K562 (cell line): ENCODE measurements around the gene SORT1. TPM values are rescaled to one million over a fixed set of nuclear protein-coding genes. Genes with fewer than 3 reads are reported as not detected.
A peak's percentile ranks its signal among the peaks of the same experiment; 100 is the strongest.

Experiments used
- COPS2 ChIP-seq: fragments of 450-650 bp; conservative IDR thresholded peaks from 2 replicates; pipeline ENCODE4 v1.6.1; 2016; ENCODE audit warnings: mild to moderate bottlenecking, moderate library complexity
- FOXM1 ChIP-seq, 2 experiments: fragments of 450-650 bp in 1 of 2; sonication (generic) in 1 of 2; formaldehyde crosslinking in 1 of 2; IDR thresholded peaks; 2 replicates each; pipeline versions ENCODE4 v1.6.1 to v1.9.0; 2017 to 2022; ENCODE audit warnings: low read depth in 2 of 2, mild to moderate bottlenecking in 2 of 2, missing genetic modification reagents in 1 of 2, moderate library complexity in 1 of 2
- LARP7 ChIP-seq: fragments of 450-650 bp; IDR thresholded peaks from 2 replicates; pipeline ENCODE4 v1.6.1; 2016
- NR2C1 ChIP-seq, 2 experiments: fragments of 450-650 bp; IDR thresholded peaks; 2 replicates each; pipeline ENCODE4 v1.6.1; 2017; ENCODE audit warnings: mild to moderate bottlenecking in 2 of 2, antibody characterized with exemption in 1 of 2, inconsistent platforms in 1 of 2, missing compliant biosample characterization in 1 of 2, missing genetic modification characterization in 1 of 2
- NR4A1 ChIP-seq, 2 experiments: fragments of 250-450 bp in 1 of 2; fragments of 450-650 bp in 1 of 2; sonication (Bioruptor Pico) in 1 of 2; IDR thresholded peaks; 2 replicates each; pipeline versions ENCODE4 v1.4.0 to v1.6.1; 2016 to 2020; ENCODE audit warnings: mild to moderate bottlenecking in 2 of 2, missing compliant biosample characterization in 1 of 2, missing genetic modification characterization in 1 of 2, moderate library complexity in 1 of 2
- SETDB1 ChIP-seq: IDR thresholded peaks from one replicate; pipeline ENCODE4 v1.6.1; 2012; ENCODE audit warnings: low read length, control low read depth, inconsistent platforms
- SIX5 ChIP-seq, 2 experiments: IDR thresholded peaks; 2 replicates each; pipeline ENCODE4 v1.6.1; 2011; ENCODE audit warnings: low read length in 2 of 2, borderline replicate concordance in 1 of 2, low read depth in 1 of 2, mild to moderate bottlenecking in 1 of 2, moderate library complexity in 1 of 2; ENCODE audit not compliant: insufficient read depth in 1 of 2
- polyA plus RNA-seq, 8 experiments: library from polyadenylated mRNA; depleted of rRNA in 4 of 8; stranded (reverse) in 5 of 8; unstranded in 3 of 8; fragments of >200 nt; fragmentation: Nextera tagmentation in 2 of 8; fragmentation: Illumina TruSeq in 1 of 8; extraction: Ambion mirVana in 2 of 8; extraction: Trizol in 1 of 8; gene quantifications; 2 replicates each; pipeline versions ENCODE4 v1.2.1 to v1.2.3, GENCODE V29; 2011 to 2014; ENCODE audit warnings: inconsistent platforms in 1 of 8, missing spikeins in 1 of 8
- total RNA-seq, 7 experiments: library from RNA; depleted of rRNA in 6 of 7; stranded (reverse); fragments of >200 nt in 6 of 7; fragmentation: Illumina TruSeq in 2 of 7; extraction: Trizol in 2 of 7; gene quantifications; 2 replicates each; pipeline versions ENCODE4 v1.2.1 to v1.2.3, GENCODE V29; 2011 to 2021; ENCODE audit warnings: low replicate concordance in 1 of 7
- TF ChIP-seq, protein P1 (sequence below), 2 experiments: IDR thresholded peaks in 1 of 2; conservative IDR thresholded peaks in 1 of 2; 2 replicates each; pipeline ENCODE4 v1.6.1; 2016; ENCODE audit warnings: low read depth in 2 of 2, mild to moderate bottlenecking in 1 of 2, missing compliant biosample characterization in 1 of 2, missing genetic modification characterization in 1 of 2, moderate library complexity in 1 of 2
- TF ChIP-seq, protein P2 (sequence below): fragments of 200-800 bp; sonication (Bioruptor generic); IDR thresholded peaks from 2 replicates; pipeline ENCODE4 v1.6.1; 2017; ENCODE audit warnings: missing genetic modification characterization, missing compliant biosample characterization
- TF ChIP-seq, protein P3 (sequence below): fragments of 250-450 bp; sonication (Bioruptor Pico); IDR thresholded peaks from 2 replicates; pipeline ENCODE4 v1.4.0; 2020; ENCODE audit warnings: mild to moderate bottlenecking, moderate library complexity

SORT1 gene
- total and polyA plus RNA-seq, 9 of the 15 experiments (the other 6 are each of a cell fraction or from before 2014, with no cell fraction given) = 27.4 to 112 (median 65.0) TPM

DNA sequence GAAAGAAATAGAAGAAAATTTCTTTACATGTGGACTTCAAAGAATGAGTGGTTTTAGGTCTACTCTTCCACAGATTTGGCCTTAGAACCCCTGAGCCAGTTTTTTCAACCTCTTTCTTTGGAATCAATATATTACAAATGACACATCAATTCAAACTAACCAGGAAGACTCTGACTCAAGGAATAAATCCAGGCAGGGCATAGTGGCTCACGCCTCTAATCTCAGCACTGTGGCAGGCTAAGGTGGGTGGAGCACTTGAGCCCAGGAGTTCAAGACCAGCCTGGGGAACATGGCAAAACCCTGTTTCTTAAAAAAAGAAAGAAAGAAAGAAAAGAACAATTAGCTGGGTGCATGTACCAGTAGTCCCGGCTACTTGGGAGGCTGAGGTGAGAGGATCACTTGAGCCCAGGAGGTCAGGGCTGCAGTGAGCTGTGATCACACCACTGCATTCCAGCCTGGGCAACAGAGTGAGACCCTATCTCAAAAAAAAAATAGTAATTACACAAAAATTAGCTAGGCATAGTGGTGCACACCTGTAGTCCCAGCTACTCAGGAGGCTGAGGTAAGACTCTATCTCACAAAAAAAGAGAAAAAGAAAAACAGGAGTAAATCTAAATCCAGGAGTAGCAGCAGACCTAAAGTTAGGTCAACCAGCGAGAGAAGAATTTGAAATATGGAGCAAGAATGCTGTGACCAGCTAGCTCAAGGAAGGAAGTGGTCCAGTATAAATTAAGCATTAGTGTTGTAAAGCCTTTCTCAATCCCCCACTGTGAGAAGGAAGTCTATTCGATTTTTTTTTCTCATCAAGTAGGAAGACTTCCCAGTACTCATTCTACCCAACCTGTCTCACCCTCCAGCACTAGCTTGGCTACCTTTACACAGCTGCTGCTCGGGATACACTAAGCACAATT, 1.9 kb downstream of the SORT1 start (continued):
- TF ChIP-seq, protein P1, sequence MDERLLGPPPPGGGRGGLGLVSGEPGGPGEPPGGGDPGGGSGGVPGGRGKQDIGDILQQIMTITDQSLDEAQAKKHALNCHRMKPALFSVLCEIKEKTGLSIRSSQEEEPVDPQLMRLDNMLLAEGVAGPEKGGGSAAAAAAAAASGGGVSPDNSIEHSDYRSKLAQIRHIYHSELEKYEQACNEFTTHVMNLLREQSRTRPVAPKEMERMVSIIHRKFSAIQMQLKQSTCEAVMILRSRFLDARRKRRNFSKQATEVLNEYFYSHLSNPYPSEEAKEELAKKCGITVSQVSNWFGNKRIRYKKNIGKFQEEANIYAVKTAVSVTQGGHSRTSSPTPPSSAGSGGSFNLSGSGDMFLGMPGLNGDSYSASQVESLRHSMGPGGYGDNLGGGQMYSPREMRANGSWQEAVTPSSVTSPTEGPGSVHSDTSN (CRISPR knock-in tag; IDR thresholded peaks at IDR 0.05; ENCODE audit: low read depth) = no peak
- TF ChIP-seq, protein P1 (tag; conservative IDR thresholded peaks at IDR 0.05; ENCODE audit: low read depth) = 0 out of 2 replicates have a peak, but pooled peaks have one; percentile 4
- no peak for TF ChIP-seq FOXM1 (IDR thresholded peaks at IDR 0.05; ENCODE audit: low read depth)
- no peak for TF ChIP-seq FOXM1 (CRISPR knock-in tag; IDR thresholded peaks at IDR 0.05; ENCODE audit: low read depth)
- TF ChIP-seq, protein P2, sequence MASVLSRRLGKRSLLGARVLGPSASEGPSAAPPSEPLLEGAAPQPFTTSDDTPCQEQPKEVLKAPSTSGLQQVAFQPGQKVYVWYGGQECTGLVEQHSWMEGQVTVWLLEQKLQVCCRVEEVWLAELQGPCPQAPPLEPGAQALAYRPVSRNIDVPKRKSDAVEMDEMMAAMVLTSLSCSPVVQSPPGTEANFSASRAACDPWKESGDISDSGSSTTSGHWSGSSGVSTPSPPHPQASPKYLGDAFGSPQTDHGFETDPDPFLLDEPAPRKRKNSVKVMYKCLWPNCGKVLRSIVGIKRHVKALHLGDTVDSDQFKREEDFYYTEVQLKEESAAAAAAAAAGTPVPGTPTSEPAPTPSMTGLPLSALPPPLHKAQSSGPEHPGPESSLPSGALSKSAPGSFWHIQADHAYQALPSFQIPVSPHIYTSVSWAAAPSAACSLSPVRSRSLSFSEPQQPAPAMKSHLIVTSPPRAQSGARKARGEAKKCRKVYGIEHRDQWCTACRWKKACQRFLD = no peak
- no peak for TF ChIP-seq SETDB1
- TF ChIP-seq LARP7 = 0 out of 2 replicates have a peak, but pooled peaks have one; percentile 10
- TF ChIP-seq, protein P3, sequence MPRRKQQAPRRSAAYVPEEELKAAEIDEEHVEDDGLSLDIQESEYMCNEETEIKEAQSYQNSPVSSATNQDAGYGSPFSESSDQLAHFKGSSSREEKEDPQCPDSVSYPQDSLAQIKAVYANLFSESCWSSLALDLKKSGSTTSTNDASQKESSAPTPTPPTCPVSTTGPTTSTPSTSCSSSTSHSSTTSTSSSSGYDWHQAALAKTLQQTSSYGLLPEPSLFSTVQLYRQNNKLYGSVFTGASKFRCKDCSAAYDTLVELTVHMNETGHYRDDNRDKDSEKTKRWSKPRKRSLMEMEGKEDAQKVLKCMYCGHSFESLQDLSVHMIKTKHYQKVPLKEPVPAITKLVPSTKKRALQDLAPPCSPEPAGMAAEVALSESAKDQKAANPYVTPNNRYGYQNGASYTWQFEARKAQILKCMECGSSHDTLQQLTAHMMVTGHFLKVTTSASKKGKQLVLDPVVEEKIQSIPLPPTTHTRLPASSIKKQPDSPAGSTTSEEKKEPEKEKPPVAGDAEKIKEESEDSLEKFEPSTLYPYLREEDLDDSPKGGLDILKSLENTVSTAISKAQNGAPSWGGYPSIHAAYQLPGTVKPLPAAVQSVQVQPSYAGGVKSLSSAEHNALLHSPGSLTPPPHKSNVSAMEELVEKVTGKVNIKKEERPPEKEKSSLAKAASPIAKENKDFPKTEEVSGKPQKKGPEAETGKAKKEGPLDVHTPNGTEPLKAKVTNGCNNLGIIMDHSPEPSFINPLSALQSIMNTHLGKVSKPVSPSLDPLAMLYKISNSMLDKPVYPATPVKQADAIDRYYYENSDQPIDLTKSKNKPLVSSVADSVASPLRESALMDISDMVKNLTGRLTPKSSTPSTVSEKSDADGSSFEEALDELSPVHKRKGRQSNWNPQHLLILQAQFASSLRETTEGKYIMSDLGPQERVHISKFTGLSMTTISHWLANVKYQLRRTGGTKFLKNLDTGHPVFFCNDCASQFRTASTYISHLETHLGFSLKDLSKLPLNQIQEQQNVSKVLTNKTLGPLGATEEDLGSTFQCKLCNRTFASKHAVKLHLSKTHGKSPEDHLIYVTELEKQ (CRISPR knock-in tag) = no peak
- TF ChIP-seq NR4A1 (CRISPR knock-in tag; IDR thresholded peaks at IDR 0.05) = no peak
- no peak for TF ChIP-seq NR4A1 (tag; IDR thresholded peaks at IDR 0.05)
- TF ChIP-seq COPS2 = no peak
- no peak for TF ChIP-seq SIX5 (IDR thresholded peaks at IDR 0.05; ENCODE audit: borderline replicate concordance in 1 of 2, insufficient read depth in 1 of 2, low read depth in 1 of 2, low read length in 2 of 2)
- TF ChIP-seq NR2C1 (IDR thresholded peaks at IDR 0.05) = no peak
- TF ChIP-seq NR2C1 (tag; IDR thresholded peaks at IDR 0.05) = no peak
